Testis (tissue), 2 donors: Measurements from ENCODE around the gene TOX2.

Experiments
- CTCF ChIP-seq, 3 experiments: fragments of 450-650 bp in 2 of 3; fragments of 200-600 bp in 1 of 3; sonication (generic) in 1 of 3; IDR thresholded peaks; one replicate each; pipeline ENCODE4 v1.5.1; 2016 to 2019; ENCODE audit warnings: antibody characterized with exemption in 3 of 3, mild to moderate bottlenecking in 2 of 3, moderate library complexity in 1 of 3
- POLR2A ChIP-seq: fragments of 450-650 bp; IDR thresholded peaks from one replicate; pipeline ENCODE4 v1.6.1; 2017; ENCODE audit warnings: antibody characterized with exemption, mild to moderate bottlenecking, moderate library complexity

GRCh38 chr20:44053046-44053445, 138.4 kb downstream of the TOX2 start:
- TF ChIP-seq CTCF (IDR thresholded peaks at IDR 0.05) (no peak), POLR2A (no peak)
